Measurements from ENCODE around the gene DAD1.
"Not testable (repeated sequence)": the region's sequence is repeated elsewhere in the genome, so short reads cannot be mapped to it uniquely, and the experiment has no call there.

Gene DAD1

GRCh38 chr14:22549981-22550673, 38.9 kb downstream of the DAD1 start:
- no peak for DNase-seq

DNA sequence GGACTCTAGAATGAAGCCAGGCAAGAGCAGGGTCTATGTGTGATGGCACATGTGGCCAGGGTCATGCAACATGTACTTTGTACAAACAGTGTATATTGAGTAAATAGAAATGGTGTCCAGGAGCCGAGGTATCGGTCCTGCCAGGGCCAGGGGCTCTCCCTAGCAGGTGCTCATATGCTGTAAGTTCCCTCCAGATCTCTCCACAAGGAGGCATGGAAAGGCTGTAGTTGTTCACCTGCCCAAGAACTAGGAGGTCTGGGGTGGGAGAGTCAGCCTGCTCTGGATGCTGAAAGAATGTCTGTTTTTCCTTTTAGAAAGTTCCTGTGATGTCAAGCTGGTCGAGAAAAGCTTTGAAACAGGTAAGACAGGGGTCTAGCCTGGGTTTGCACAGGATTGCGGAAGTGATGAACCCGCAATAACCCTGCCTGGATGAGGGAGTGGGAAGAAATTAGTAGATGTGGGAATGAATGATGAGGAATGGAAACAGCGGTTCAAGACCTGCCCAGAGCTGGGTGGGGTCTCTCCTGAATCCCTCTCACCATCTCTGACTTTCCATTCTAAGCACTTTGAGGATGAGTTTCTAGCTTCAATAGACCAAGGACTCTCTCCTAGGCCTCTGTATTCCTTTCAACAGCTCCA, 39.6 kb downstream of the DAD1 start:
- no peak for DNase-seq

- DNase-seq: no peak
These were observed 40.9 kb downstream of the DAD1 start for GRCh38 chr14:22547948-22548750.

- no peak for DNase-seq
These were observed 41.6 kb downstream of the DAD1 start for GRCh38 chr14:22547313-22547947.

GRCh38 chr14:22546722-22547071, 42.3 kb downstream of the DAD1 start:
- DNase-seq: no peak

- no peak for DNase-seq
These were observed 42.9 kb downstream of the DAD1 start for GRCh38 chr14:22545842-22546721.

GRCh38 chr14:22544881-22545420, 44.1 kb downstream of the DAD1 start:
- DNase-seq: no peak

- DNase-seq: no peak
These were observed 44.6 kb downstream of the DAD1 start for GRCh38 chr14:22544406-22544805.

GRCh38 chr14:22543570-22544357, 45.3 kb downstream of the DAD1 start:
- not testable (repeated sequence) for DNase-seq

DNA sequence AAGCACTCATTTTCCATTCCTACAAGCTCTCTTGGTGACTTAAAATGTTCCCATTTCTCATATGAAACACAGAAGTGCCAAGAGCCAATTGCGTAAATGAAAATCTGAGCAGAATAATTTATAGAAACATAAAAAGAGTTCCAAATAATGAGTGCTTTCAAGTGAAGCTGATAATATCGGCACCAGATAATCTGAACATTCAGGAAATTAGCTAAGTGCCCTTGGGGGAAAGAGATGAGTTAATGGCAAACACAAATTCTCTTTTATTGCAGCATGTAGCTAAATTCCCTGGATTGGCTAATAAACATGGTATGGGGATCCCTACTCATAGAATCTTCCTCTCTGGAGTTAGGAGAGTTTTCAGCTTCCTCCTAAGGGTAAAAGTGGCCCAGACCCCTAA, 46.7 kb downstream of the DAD1 start:
- DNase-seq: no peak

GRCh38 chr14:22541721-22542120, 47.3 kb downstream of the DAD1 start:
- no peak for DNase-seq

DNA sequence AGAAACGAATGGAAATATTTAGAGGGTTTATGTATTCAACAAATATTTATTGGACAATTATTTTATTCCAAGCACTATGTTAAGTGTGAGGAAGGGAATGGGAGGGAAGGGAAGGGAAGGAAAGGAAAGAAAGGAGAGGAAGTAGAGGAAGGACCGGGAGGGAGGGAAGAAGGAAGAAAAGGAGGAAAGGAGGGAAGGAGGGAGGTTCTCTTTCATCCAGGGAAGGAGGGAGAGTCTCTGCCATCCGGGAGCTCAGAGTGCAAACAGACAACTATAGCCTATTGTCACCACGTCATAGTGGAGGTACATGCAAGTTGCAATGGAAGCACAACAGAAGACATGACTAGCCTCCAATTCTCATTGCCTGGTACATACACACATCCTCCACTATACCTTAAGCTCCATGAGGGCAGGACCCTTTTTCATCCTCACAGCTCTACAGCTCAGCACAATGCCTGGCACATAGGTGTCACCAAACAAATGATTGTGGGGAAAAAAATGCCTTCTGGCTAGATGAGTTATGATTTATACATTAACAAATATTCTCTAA, 48.1 kb downstream of the DAD1 start:
- DNase-seq: no peak

GRCh38 chr14:22540293-22540692, 48.7 kb downstream of the DAD1 start:
- no peak for DNase-seq

DNA sequence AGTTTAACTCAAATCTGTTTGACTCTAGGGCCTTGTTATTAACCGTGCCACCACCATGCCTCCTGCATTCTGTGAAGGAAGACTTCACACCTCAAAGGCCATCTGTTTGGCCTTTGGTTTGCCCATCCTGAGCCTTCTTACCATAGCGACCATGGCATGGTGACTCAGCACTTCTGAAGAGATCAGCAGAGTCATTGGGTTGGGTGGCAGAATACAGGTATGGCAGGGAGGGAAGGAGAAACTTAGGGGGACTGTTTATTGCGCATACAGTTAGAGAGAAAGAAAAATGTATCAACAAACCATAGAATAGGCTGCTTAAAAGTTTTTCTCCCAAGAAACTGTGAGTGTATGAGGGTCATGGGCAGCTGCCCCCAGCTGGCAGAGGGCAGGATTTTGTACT, 49.2 kb downstream of the DAD1 start:
- no peak for DNase-seq

DNA sequence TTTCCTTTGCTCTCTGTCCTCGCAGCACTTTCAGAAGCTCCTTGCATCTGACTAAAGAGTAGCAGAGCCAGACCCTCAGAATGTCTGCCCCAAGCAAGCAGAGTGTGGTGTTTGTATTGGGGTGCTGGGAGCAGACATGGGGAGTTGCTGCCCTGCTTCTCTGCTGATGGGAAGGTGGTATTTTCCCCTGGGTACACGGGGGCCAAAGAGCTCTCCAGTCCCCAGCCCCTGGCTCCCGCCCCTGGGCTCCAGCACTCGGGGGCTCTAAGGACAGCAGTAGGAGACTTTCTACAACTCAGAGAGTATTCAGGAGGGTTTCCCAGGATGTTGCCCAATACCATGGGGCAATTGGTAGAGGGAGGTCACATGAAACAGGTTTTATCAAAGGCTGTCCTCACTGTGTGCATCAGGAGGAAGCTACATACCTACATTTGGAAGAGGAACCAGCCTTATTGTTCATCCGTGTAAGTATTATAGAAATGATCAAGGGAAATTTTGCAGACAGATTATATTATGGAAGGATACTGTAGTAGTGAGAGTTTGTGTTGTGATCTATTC, 50.3 kb downstream of the DAD1 start:
- DNase-seq: no peak

DNA sequence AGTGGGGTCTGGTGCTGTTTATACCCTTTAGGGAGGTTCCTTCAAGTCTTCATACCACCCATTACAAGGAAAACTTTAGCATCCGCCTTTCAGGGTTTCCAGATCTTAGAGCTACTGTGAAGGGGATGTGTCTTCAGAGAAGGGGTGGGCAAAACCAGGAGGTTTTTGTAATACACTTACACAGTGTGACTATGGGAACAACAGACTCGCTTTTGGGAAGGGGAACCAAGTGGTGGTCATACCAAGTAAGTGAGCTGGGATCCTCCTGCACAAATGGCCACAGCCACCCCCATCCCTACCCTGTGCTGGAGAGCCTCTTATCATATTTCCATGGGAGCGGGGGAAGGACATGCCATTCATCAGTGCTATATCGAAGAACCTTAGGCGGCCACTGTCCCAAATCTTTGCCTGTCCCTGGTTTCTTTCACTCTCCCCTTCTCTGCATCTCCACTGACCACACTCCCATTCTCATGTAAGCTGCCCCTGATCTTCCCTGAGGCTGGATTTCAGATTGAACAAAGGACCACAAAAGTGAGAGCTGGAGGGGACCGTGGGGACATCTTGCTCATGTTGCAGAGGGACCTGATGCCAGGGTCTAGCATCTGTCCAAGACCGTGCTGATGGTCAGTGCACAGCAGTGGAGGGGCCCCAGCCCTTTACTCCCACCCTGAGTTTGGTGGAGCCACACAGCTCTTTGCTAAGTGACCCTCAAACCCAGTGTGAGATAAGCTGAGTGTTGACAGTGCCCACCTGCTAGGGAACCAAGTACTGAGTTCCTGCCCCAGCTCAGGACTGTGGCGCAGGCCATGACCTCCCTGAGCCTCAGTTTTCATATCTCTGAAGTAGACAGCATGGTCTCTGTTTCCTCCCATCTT, 51.4 kb downstream of the DAD1 start:
- DNase-seq: no peak

DNA sequence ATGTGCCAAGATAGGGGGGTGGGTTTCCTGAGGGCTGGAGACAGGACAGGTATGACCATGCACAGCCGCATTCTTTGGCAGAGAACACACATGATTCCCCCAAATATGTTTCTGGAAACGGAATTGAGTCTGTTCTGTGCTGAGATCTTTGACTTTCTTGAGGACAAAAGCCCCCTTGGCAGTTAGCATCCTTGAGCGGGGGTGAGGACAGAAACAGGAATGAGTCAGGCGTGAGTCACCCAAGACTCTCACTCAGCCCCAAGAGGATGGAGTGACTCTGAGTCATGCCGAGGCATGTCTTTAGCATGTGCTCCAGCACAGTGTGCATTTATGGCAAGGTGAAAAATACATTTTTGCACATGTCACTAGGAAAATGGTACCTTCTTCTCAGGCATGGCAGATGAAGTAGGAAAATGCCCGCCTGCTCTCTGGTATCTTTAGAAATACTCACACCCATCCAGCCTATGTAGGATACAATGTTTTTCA, 52.1 kb downstream of the DAD1 start:
- DNase-seq: no peak

DNA sequence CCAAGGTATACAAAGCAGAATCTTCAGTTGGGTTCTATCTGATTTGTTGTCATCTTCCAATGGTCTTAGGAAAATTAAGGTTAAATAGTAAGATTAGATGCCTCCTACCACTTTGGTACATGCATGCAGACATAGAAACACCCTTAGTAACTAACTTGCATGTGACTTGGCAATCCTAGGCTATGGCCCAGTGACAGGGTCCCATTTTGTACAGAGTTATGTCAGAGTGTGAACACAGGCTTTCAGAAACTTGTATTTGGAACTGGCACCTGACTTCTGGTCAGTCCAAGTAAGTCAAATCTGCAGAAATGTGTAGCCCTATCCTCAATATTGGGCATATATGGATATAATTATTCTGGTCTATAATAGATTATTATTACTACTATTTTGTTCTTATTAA, 53.1 kb downstream of the DAD1 start:
- DNase-seq: no peak

- no peak for DNase-seq
These were observed 53.9 kb downstream of the DAD1 start for GRCh38 chr14:22535126-22535525.

DNA sequence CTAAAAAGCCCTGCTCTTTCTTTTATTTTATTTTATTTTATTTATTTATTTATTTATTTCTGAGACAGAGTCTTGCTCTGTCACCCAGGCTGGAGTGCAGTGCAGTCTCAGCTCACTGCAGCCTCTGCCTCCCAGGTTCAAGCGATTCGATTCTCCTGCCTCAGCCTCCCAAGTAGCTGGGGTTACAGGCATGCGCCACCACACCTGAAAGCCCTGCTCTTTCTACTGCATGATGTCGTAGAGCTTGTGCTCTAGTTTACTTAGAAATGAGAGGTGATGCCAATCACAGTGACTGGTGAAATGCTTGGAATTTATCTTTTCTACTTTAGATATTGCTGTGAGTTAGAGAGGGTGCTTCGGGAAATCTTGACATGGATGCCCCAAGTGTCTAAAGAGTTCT, 54.5 kb downstream of the DAD1 start:
- DNase-seq: no peak
